Neural cell (in vitro differentiated cells): ENCODE data around the gene S1PR1.

Source experiments
- CTCF ChIP-seq: fragments of 450-650 bp; IDR thresholded peaks from 2 replicates; pipeline ENCODE4 v1.5.1; 2014; ENCODE audit warnings: antibody characterized with exemption, mild to moderate bottlenecking, moderate library complexity; ENCODE audit not compliant: poor library complexity, severe bottlenecking
- EZH2 ChIP-seq: fragments of 200-600, 300-800 bp; shearing (Covaris generic), sonication (generic); IDR thresholded peaks from 2 replicates; pipeline ENCODE4 v1.6.1; 2014; ENCODE audit warnings: antibody characterized with exemption, low read length, borderline replicate concordance, mild to moderate bottlenecking; ENCODE audit not compliant: insufficient read depth, poor library complexity, severe bottlenecking
- MXI1 ChIP-seq: fragments of 450-650 bp; conservative IDR thresholded peaks from 2 replicates; pipeline ENCODE4 v1.6.1; 2014; ENCODE audit warnings: antibody characterized with exemption, mild to moderate bottlenecking; ENCODE audit not compliant: poor library complexity, severe bottlenecking
- POLR2AphosphoS5 ChIP-seq: IDR thresholded peaks from 2 replicates; pipeline ENCODE4 v1.6.1; 2012
- REST ChIP-seq: IDR thresholded peaks from 2 replicates; pipeline ENCODE4 v1.6.1; 2012; ENCODE audit warnings: borderline replicate concordance
- TAF1 ChIP-seq: IDR thresholded peaks from 2 replicates; pipeline ENCODE4 v1.6.1; 2012; ENCODE audit warnings: low read depth

DNA sequence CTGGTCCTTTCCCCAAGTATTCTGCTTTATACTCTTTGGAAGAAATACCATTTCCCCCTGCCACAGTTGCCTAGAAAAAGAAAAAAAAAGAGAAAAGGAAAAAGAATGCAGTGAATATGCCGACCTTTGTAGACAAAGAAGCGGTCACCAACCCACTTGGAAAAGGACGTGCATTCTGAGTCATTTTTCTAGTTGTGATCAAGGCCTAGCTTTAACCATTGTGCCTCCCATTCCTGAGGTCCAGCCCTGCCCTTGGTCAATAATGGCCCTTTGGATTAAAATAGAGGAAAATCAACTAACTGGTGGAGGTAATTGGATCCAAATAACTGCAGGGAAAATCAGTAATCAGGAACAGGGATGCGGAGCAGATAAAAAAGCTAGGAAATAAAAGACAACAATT is 24.8 kb downstream of the S1PR1 start:
- TF ChIP-seq TAF1 (no peak), CTCF (no peak), MXI1 (no peak), EZH2 (no peak), POLR2AphosphoS5 (no peak), REST (no peak)
